KOPT-K1 (cell line): ENCODE measurements around the gene CCL7.

Experiments used
- H3K27ac ChIP-seq: fragments of 200-600 bp; sonication (generic); 2 replicates; pipeline ENCODE4 v1.5.1; 2016; ENCODE audit warnings: antibody characterized with exemption, mild to moderate bottlenecking, low read depth, low read length; ENCODE audit not compliant: poor library complexity, severe bottlenecking
- H3K36me3 ChIP-seq: fragments of 200-600 bp; sonication (generic); 2 replicates; pipeline ENCODE4 v1.5.1; 2017; ENCODE audit warnings: antibody characterized with exemption, mild to moderate bottlenecking, low read length, moderate library complexity; ENCODE audit not compliant: insufficient read depth
- H3K9me3 ChIP-seq: fragments of 200-600 bp; sonication (generic); 2 replicates; pipeline ENCODE4 v1.5.1; 2017; ENCODE audit warnings: antibody characterized with exemption, low read length, mild to moderate bottlenecking; ENCODE audit not compliant: insufficient read depth, poor library complexity, severe bottlenecking

The CCL7 gene

DNA sequence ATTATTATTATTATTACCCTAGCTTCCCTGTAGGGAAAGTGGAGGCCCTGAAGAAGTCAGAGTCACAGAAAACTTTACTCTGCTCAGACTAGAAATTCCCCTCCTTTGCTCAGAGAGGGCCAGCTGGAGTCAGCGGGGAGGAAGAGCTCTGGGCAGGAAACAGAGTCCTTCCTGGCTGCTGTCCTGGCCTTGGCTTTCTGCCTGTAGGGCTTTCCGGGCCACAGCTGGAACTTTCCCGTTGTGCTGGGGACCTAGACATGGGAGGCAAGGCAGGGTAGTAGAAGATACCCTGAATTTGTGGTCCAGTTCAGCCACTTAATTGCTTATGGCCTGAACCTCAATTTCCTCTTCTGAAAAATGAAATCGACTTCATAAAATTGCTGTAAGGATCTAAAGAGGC lies 29.0 kb upstream of the CCL7 start:
- no peaks in the 10 kb centered on the region for H3K9me3 ChIP-seq
- H3K27ac ChIP-seq = no peak overlapping the region

DNA sequence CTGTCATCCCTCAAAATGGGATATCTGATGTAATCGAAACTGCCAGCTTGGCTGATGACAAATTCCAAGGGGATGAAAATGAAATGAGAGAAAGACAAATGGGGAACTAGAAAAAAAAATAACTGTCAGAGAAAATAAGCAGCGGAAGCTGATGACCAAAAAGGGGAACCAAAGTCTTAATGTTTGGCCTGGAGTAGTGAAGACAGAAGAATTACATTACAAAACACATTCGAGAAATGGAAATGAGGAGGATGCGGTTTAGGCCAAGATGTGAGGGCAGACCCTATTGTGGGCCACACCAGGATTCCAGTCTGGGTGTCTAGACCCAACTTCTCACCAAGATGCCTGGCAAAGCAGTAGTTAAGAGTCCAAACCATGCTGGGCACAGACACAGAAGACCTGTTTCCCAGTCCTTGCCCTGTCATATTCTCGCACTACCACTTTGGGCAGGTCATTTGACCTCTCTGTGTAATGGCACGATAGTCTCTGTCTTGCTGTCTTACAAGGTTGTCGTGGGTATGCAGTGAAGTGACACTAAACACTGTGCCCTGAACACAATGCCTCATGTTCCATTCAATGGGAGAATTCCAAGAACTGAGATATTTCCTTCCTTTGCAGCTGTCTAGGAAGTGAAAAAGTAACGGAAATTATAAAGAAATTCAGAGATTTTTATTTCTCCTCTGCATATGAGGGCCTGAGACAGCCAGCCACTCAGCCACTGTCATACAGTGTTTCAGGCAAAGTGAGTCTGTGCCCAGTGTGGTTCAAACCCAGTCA lies 27.2 kb upstream of the CCL7 start:
- H3K9me3 ChIP-seq = no peaks in the 10 kb centered on the region
- no peak overlapping the region for H3K27ac ChIP-seq
- H3K36me3 ChIP-seq = no peaks in the 10 kb centered on the region

More for the DNA sequence above, 29.0 kb upstream of the CCL7 start:
- H3K36me3 ChIP-seq = no peaks in the 10 kb centered on the region

DNA sequence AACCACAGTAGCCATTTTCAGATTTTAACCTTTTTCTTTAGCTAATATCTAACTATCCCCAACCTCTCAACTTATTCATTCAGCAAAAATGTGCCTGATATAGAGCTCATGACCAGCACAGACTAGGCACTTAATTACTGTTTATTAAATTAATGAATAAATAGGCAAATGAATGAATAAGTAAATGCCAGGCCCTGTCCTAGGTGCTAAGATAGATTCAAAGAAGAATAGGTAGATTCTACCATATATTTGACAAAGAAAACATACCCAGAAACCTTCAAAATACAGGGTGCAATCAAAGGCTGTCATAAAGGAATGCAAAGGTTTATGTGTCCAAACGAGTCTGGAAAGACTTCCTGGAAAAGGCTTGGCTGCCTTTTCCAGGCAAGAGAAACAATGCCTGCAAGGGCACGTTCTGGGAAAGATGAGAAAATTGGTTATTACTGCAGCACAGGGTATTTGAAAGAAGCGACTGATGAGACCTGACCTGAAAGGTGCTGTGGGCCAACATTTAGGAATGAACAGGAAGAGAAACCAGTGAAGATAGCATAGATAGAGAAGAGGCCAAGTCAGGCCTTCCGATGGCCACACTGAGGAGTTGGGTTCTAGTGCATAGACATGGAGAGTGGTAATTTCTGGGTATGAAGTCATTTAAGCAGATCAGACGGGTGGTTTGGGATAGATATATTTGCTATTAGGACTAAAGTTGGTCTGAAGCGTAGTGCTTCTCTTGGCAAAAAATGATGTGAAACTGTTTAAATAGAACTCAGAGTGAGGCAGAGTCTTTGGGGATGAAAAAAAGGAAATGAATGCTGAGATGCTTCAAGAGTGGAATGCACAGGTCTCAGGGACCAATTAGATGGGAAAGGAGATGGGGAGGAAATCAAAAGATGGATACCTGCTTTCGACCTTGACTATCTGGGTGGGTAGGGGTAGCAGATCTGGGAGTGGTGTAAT lies 26.4 kb upstream of the CCL7 start:
- no peak overlapping the region for H3K27ac ChIP-seq
- no peaks in the 10 kb centered on the region for H3K9me3 ChIP-seq
- no peaks in the 10 kb centered on the region for H3K36me3 ChIP-seq

DNA sequence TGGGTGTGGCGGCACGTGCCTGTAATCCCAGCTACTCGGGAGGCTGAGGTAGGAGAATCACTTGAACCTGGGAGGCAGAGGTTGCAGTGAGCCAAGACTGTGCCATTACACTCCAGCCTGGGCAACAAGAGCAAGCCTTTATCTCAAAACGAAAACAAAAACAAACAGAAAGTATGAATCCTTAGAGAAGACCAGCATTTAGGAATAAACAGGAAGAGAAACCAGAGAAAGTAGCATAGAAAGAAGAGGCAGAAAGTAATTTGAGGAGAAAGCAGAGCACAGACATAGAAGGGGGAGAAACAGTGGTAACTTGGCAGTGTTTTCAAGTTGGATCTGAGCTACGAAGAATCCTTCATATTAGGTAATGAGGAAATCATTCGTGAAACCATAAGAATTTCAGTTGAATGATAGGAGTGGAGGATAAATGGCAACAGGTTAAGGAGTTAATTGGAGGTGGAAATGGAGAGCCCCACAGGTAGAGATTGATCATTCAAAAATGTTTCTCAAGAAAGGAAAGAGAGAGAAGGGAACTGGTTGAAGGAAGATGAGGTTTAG lies 24.6 kb upstream of the CCL7 start:
- no peak overlapping the region for H3K27ac ChIP-seq

DNA sequence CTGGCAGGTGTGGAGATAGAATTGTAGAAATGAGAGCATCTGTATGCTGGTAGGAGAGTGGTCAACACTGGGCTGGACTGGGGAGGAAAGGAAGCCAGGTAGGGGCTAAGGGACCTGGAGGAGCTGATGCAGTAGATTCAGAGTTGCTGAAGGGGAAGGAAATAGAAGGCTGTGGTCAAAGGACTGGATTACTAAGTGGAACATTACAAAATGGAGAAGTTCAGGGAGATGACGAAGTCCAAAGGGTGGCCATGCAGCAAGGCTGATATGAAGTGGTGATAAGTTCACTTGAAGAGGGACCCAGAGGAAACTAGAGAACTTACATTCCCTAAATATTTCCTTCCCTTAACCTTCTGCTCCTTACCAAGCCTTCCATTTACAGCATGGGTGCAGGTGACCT lies 23.6 kb upstream of the CCL7 start:
- no peaks in the 10 kb centered on the region for H3K9me3 ChIP-seq
- no peaks in the 10 kb centered on the region for H3K36me3 ChIP-seq
- H3K27ac ChIP-seq = no peak overlapping the region

More for the DNA sequence above, 24.6 kb upstream of the CCL7 start:
- H3K9me3 ChIP-seq = no peaks in the 10 kb centered on the region
- no peaks in the 10 kb centered on the region for H3K36me3 ChIP-seq

DNA sequence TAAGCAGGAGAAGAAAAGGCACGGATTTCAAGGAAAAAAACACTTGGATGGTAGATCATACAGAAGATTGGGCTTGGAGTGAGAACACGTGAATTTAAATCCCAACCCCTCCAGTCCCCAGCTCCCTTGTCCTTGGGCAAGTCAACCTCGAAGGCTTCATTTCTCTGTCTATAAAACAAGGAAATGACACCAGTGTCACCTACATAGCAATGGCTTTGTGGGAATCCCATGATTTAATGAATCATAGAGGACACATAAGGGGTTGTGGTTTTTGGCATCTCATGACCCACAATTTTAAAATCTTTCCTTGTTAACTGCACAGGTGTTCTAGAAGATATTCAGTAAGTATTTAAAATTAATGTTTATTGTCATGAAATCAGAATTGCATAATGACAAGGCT lies 23.1 kb upstream of the CCL7 start:
- Histone ChIP-seq H3K9me3 (no peaks in the 10 kb centered on the region), H3K36me3 (no peaks in the 10 kb centered on the region), H3K27ac (no peak overlapping the region)

DNA sequence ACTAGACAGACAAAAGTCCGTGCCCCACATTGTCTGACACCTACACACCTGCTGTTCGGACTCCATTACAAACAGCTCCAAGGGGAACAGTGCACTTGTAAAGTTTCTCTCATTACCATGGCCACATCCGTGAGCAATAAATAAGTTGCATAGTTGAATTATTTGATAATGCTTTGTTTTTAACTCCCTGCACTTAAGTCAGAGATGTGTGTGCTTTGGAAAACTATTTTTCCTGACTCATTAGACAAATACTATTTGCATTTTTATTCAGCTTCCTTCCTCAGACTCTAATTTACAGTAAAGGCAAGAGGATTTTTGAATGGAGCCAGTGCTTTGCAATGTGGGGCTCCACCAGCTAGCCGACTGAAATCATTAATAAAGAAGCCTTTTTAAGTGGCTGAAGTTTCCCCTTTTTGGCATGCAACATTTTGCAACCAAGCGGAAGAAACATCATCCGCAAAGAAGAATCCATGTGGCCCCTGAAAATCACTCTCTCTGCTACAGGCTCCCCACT lies 21.5 kb upstream of the CCL7 start:
- Histone ChIP-seq H3K36me3 (no peaks in the 10 kb centered on the region), H3K27ac (no peak overlapping the region), H3K9me3 (no peaks in the 10 kb centered on the region)

DNA sequence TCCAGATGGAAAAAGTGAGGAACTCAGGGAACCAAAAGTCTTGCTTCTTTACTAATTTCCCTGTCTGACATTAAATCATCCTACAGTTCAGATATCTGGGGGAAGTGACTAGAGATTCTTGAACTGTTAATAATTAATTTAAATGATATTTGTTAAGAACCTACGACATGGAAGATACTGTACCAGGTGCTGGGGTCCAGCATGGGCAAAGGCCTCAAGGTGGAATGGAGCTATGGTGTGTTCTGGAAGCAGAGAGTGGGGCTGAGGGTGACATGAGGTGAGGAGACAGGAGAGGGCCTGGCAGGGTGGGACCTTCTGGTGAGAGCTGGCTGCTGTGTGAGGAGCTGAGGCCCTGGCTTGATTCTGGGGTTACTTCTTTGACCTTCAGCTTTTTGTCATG lies 21.0 kb upstream of the CCL7 start:
- Histone ChIP-seq H3K9me3 (no peaks in the 10 kb centered on the region), H3K27ac (no peak overlapping the region)

DNA sequence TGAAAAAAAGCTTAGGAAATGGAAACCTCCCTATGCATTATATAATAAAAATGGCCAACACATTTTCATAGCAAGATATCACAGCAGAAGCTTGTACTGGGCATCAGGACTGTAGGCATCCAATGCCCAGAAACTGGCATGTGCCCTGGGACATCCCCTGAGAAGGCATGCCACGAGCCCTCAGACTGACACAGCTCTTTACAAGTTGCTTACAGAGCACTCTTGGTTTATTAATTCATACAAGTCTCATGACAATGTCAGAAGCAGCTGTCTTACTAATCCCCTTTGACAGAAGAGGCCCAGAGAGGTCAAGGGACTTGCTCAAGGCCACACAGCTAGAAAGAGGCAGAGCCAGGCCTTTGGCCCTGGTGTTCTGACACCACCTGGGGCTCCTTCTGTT lies 20.5 kb upstream of the CCL7 start:
- H3K27ac ChIP-seq = no peak overlapping the region
- H3K36me3 ChIP-seq = no peaks in the 10 kb centered on the region
- H3K9me3 ChIP-seq = no peaks in the 10 kb centered on the region

More for the DNA sequence above, 21.0 kb upstream of the CCL7 start:
- no peaks in the 10 kb centered on the region for H3K36me3 ChIP-seq

DNA sequence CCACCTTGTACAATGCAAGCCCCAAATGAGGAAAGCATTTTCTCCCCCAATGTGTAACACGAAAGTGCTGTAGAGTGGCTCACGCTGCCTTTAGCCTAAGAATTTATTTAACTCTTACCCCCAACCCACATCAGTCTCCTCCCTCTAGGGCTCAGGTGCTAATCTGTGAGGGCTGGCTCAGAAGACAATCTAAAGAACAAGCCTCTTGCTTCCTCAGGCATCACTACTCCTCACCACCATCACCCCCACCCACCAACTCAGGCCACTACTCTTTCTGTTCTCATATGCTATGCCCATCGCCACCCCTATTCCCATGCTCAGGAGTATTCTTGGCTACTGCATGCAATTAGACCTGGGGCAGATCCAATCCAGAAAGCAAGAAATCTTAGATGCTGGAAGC lies 18.8 kb upstream of the CCL7 start:
- Histone ChIP-seq H3K27ac (no peak overlapping the region), H3K9me3 (no peaks in the 10 kb centered on the region), H3K36me3 (no peaks in the 10 kb centered on the region)

DNA sequence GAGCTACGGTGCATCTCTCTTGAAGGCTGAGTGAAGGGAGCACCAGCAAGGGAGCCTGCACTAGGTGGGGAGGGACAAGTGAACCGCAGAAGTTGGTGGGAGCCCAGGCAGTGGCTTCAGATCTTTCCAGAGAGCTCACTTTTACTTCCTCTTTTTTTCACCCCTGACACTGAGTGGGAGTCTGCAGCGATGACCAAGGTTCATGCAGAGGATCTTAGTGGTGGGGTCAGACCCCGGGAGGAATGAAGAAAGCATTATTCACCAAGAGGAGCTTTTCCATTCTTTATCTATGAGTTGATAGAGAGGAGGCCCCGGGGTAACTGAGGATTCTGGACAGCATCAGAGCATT lies 18.0 kb upstream of the CCL7 start:
- H3K9me3 ChIP-seq = no peaks in the 10 kb centered on the region
- H3K36me3 ChIP-seq = no peaks in the 10 kb centered on the region
- no peak overlapping the region for H3K27ac ChIP-seq

DNA sequence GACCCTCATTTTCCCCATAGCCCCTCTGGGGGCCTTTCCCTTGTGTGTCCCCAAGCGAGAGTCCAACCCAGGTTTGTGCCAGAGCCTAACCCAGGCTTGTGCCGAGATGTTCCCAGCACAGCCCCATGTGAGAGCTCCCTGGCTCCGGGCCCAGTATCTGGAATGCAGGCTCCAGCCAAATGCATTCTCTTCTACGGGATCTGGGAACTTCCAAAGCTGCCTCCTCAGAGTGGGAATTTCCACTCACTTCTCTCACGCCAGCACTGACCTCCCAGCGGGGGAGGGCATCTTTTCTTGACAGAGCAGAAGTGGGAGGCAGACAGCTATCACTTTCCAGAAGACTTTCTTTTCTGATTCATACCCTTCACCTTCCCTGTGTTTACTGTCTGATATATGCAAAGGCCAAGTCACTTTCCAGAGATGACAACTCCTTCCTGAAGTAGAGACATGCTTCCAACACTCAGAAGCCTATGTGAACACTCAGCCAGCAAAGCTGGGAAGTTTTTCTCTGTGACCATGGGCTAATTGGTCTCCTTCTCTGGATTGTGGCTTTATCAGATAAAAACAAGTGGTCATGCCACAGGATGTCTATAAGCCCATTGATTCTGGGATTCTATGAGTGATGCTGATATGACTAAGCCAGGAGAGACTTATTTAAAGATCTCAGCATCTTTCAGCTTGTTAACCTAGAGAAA lies 17.4 kb upstream of the CCL7 start:
- Histone ChIP-seq H3K9me3 (no peaks in the 10 kb centered on the region), H3K36me3 (no peaks in the 10 kb centered on the region), H3K27ac (no peak overlapping the region)

DNA sequence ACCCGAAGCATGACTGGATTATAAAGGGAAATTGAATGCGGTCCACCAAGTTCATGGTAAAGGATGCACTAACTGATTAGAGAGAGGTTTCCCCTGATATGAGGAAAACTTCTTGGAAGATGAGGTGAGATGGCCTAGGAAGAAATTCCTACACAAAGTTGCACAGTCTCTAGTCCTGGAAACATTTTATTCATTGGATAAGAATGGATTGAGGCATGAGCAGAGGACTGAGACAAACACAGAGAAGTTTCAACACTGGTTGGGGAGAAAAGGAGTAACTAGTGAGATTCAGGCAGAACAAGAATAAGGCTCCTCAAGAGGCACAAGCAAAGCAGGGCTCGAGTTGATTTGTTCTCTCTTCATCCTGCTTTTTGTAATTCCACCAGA lies 16.9 kb upstream of the CCL7 start:
- Histone ChIP-seq H3K36me3 (no peaks in the 10 kb centered on the region), H3K27ac (no peak overlapping the region), H3K9me3 (no peaks in the 10 kb centered on the region)

DNA sequence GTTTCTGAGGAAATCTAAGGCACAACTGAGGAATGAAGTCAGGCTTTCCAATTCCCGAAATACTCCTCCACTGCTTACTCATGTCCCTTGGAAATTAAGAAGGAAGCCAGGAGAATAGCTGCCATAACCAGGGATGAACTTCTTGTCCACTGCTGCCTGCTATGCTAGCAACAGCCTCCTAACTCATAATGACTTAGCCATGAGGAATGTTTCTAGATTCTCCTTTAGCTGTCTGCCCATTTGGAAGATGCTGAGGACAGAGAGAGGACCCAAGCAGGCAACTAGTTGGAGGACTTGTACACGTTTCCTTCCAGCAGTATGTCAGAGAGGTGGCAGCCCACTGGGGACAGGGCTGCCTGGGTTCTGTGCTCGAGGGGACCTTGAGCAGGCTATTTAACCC lies 15.9 kb upstream of the CCL7 start:
- Histone ChIP-seq H3K36me3 (no peaks in the 10 kb centered on the region), H3K9me3 (no peaks in the 10 kb centered on the region), H3K27ac (no peak overlapping the region)
